PC-9 (cell line): ENCODE measurements around the gene SHC2. TPM values are rescaled to one million over a fixed set of nuclear protein-coding genes. Genes with fewer than 3 reads are reported as not detected.

Experiments used
- BruUV-seq: library from RNA; stranded (reverse); fragments of 400-500 nt; replicated peaks from 2 replicates; lab custom pipeline; 2021; lab: Mats Ljungman, UMichigan
- CTCF ChIA-PET: fragments of 300-600 bp; sonication (Branson Sonifier 250); formaldehyde crosslinking; loops from one replicate; lab custom pipeline; 2022; ENCODE audit warnings: antibody characterized with exemption; lab: Charles Lee
- POLR2A ChIA-PET: fragments of 300-600 bp; sonication (Branson Sonifier 250); formaldehyde crosslinking; loops from one replicate; lab custom pipeline; 2022; ENCODE audit warnings: antibody characterized with exemption; ENCODE audit not compliant: unreplicated experiment; lab: Charles Lee
- DNase-seq, 2 experiments: peaks; one replicate each; pipeline versions ENCODE4 v3.0.0 to v3.0.0-alpha.2; 2015 to 2022; ENCODE audit warnings: mixed read lengths in 1 of 2
- H2AFZ ChIP-seq: fragments of 200-600 bp; sonication (generic); 2 replicates; pipeline ENCODE4 v1.8.1; 2017; ENCODE audit warnings: antibody characterized with exemption
- H3F3A ChIP-seq: fragments of 200-600 bp; sonication (generic); 2 replicates; pipeline ENCODE4 v1.8.1; 2017; ENCODE audit warnings: antibody characterized with exemption, mild to moderate bottlenecking, low read depth; ENCODE audit not compliant: insufficient read depth
- H3K27ac ChIP-seq: fragments of 200-600 bp; sonication (generic); 2 replicates; pipeline ENCODE4 v1.6.1; 2016; ENCODE audit warnings: mixed run types
- H3K27me3 ChIP-seq: fragments of 200-600 bp; sonication (generic); 2 replicates; pipeline ENCODE4 v1.6.1; 2016; ENCODE audit warnings: low read depth, mixed run types; ENCODE audit not compliant: insufficient read depth
- H3K36me3 ChIP-seq: fragments of 200-600 bp; sonication (generic); 2 replicates; pipeline ENCODE4 v1.6.1; 2016; ENCODE audit warnings: low read depth, mixed run types
- H3K4me1 ChIP-seq: fragments of 200-600 bp; sonication (generic); replicated peaks from 2 replicates; pipeline ENCODE4 v1.6.1; 2016; ENCODE audit warnings: mixed run types; ENCODE audit not compliant: insufficient read depth
- H3K4me2 ChIP-seq: fragments of 200-600 bp; sonication (generic); 2 replicates; pipeline ENCODE4 v1.6.1; 2017; ENCODE audit warnings: mixed run types
- H3K4me3 ChIP-seq: fragments of 200-600 bp; sonication (generic); 2 replicates; pipeline ENCODE4 v1.6.1; 2016; ENCODE audit warnings: mixed run types
- H3K79me2 ChIP-seq: fragments of 200-600 bp; sonication (generic); 2 replicates; pipeline ENCODE4 v1.6.1; 2017; ENCODE audit warnings: low read depth, mixed run types
- H3K9me2 ChIP-seq: fragments of 200-600 bp; sonication (generic); 2 replicates; pipeline ENCODE4 v1.8.1; 2017; ENCODE audit warnings: mild to moderate bottlenecking; ENCODE audit not compliant: insufficient read depth
- H3K9me3 ChIP-seq: fragments of 200-600 bp; sonication (generic); 2 replicates; pipeline ENCODE4 v1.8.1; 2016; ENCODE audit warnings: low read depth; ENCODE audit not compliant: insufficient read depth
- H4K20me1 ChIP-seq: fragments of 200-600 bp; sonication (generic); 2 replicates; pipeline ENCODE4 v1.8.1; 2017; ENCODE audit not compliant: insufficient read depth
- EZH2 ChIP-seq: fragments of 200-600 bp; sonication (generic); IDR thresholded peaks from 2 replicates; pipeline ENCODE4 v1.8.0; 2017; ENCODE audit warnings: antibody characterized with exemption, low read depth
- intact Hi-C: fragments of 100-400 bp; cut with micrococcal nuclease; formaldehyde crosslinking; loops from one replicate; pipeline ENCODE4 v1.10.0; 2022; ENCODE audit not compliant: unreplicated experiment
- total RNA-seq: library from RNA; stranded (reverse); gene quantifications from 2 replicates; pipeline ENCODE4 v1.2.3, GENCODE V29; 2021
- TF ChIP-seq, protein P1 (sequence below): fragments of 200-600 bp; sonication (generic); conservative IDR thresholded peaks from 2 replicates; pipeline ENCODE4 v1.6.1; 2017; ENCODE audit warnings: mixed run types, antibody characterized with exemption, mild to moderate bottlenecking, moderate library complexity

The SHC2 gene
- total RNA-seq, 1 experiment from 2014 or later, result 0.70 TPM

DNA sequence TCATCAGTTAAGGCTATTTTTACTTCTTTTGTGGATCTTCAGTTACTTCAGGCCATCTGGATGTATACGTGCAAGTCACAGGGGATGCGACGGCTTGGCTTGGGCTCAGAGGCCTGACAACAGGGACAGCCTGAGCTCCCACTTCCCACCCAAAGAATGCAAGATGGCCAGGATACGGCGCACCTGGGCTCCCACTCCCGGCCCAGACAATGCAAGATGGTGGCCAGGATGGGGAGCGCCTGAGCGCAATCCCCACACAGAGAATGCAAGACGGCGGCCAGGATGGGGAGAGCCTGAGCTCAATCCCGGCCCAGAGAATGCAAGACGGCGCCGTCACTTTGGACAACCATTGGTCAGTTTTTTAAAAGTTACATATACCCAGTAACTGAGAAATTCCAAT is 91.0 kb downstream of the SHC2 start:
- H3K9me2 ChIP-seq, result no peaks in the 10 kb centered on the region
- H3K4me1 ChIP-seq, result no peaks in the 10 kb centered on the region
- no peak overlapping the region for H3K4me2 ChIP-seq
- no TSS peak for BruUV-seq
- TF ChIP-seq, protein P1, sequence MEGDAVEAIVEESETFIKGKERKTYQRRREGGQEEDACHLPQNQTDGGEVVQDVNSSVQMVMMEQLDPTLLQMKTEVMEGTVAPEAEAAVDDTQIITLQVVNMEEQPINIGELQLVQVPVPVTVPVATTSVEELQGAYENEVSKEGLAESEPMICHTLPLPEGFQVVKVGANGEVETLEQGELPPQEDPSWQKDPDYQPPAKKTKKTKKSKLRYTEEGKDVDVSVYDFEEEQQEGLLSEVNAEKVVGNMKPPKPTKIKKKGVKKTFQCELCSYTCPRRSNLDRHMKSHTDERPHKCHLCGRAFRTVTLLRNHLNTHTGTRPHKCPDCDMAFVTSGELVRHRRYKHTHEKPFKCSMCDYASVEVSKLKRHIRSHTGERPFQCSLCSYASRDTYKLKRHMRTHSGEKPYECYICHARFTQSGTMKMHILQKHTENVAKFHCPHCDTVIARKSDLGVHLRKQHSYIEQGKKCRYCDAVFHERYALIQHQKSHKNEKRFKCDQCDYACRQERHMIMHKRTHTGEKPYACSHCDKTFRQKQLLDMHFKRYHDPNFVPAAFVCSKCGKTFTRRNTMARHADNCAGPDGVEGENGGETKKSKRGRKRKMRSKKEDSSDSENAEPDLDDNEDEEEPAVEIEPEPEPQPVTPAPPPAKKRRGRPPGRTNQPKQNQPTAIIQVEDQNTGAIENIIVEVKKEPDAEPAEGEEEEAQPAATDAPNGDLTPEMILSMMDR, result no peak
- TF ChIP-seq EZH2, result no peak
- H3F3A ChIP-seq, result no peaks in the 10 kb centered on the region
- H2AFZ ChIP-seq, result no peak overlapping the region
- H3K27me3 ChIP-seq, result peaks cover 89% of the 10 kb centered on the region
- H3K4me3 ChIP-seq, result no peak overlapping the region
- ChIA-PET CTCF (no interaction called here), POLR2A (no interaction called here)
- H4K20me1 ChIP-seq, result no peaks in the 10 kb centered on the region
- intact Hi-C loops, result no loop called here
- no peaks in the 10 kb centered on the region for H3K9me3 ChIP-seq
- DNase-seq, result no peak
- H3K27ac ChIP-seq, result no peak overlapping the region
- no peaks in the 10 kb centered on the region for H3K79me2 ChIP-seq
- no peaks in the 10 kb centered on the region for H3K36me3 ChIP-seq

DNA sequence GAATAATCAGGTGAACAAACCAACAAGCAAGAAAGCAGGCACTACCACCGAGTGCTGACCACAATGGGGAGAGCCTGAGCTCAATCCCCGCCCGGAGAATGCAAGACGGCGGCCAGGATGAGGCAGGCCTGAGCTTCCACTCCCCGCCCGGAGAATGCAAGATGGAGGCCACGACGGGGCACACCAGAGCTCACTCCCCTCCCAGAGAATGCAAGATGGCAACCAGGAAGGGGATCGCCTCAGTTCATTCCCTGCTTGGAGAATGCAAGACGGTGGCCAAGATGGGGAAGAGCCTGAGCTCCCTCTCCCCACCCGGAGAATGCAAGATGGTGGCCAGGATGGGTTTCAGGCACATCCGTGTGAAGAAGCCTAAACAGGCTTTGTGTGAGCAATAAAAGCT is 91.6 kb downstream of the SHC2 start:
- BruUV-seq, result no TSS peak
- TF ChIP-seq EZH2, result no peak
- TF ChIP-seq, protein P1, result no peak
- CTCF ChIA-PET, result no interaction called here

DNA sequence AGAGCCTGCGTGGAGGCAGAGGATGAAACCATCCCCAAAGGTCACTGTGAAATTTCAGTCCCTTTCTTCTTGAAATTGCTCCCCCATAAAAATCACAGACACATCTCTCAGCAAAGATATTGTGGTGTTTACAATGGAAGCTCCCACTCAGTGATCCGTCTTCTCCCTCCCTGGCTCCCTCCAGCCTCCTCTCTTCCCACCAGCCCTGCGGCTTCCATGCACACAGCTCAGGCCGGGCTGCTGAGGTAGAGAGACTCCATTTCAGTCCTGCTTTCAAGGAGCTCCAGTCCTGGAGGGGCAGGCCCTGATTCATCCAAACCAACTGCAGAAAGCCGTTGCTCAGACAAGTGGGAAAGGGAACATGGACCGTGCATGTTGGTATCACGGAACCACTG is 92.2 kb downstream of the SHC2 start:
- intact Hi-C loops, result no loop called here
- H3K27me3 ChIP-seq, result peaks cover 80% of the 10 kb centered on the region
- H4K20me1 ChIP-seq, result no peaks in the 10 kb centered on the region
- no peaks in the 10 kb centered on the region for H3F3A ChIP-seq
- H2AFZ ChIP-seq, result no peak overlapping the region
- H3K27ac ChIP-seq, result no peak overlapping the region
- no TSS peak for BruUV-seq
- TF ChIP-seq, protein P1, result no peak
- no peak for TF ChIP-seq EZH2
- no peak for DNase-seq
- POLR2A ChIA-PET, result no interaction called here
- no peaks in the 10 kb centered on the region for H3K9me3 ChIP-seq
- no peaks in the 10 kb centered on the region for H3K36me3 ChIP-seq
- no peaks in the 10 kb centered on the region for H3K9me2 ChIP-seq
- no peaks in the 10 kb centered on the region for H3K4me1 ChIP-seq
- no peaks in the 10 kb centered on the region for H3K79me2 ChIP-seq
- no peak overlapping the region for H3K4me2 ChIP-seq
- CTCF ChIA-PET, result no interaction called here
- H3K4me3 ChIP-seq, result no peak overlapping the region

More for the DNA sequence above, 91.6 kb downstream of the SHC2 start:
- Histone ChIP-seq H3K9me3 (no peaks in the 10 kb centered on the region), H3K9me2 (no peaks in the 10 kb centered on the region), H3K27me3 (peaks cover 87% of the 10 kb centered on the region), H3K4me1 (no peaks in the 10 kb centered on the region), H3K36me3 (no peaks in the 10 kb centered on the region), H3K4me3 (no peak overlapping the region), H3K27ac (no peak overlapping the region), H3K4me2 (no peak overlapping the region), H3F3A (no peaks in the 10 kb centered on the region), H4K20me1 (no peaks in the 10 kb centered on the region), H2AFZ (no peak overlapping the region), H3K79me2 (no peaks in the 10 kb centered on the region)
- POLR2A ChIA-PET, result no interaction called here
- DNase-seq, result no peak
- intact Hi-C loops, result no loop called here
